ENCODE measurements around the gene KRT28. TPM values are rescaled to one million over a fixed set of nuclear protein-coding genes. Genes with fewer than 3 reads are reported as not detected.

KRT28 gene
- total and polyA plus RNA-seq, 4 donors = not detected

DNA sequence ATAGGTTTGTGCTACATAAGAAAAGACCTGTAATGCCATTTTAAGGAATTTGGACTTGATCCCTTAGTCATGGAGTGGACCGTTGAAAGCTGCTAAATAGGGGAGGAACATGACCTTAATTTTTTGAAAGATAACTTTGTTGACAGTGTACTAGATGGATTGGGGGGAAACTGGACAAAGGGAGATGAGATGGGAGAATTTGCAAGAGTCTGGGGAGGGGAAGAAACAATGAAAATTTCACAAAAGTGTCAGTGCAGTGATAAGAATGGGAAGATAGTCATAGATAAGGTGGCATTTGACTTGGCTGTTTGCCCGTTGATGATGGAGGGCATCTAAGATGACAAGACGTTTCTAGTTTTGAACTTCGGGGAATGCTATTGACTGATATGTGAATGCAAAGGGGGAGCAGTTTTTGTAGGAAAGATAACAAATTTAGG is 44.9 kb upstream of the KRT28 start:
- no peak for ATAC-seq (ENCODE audit: insufficient read depth, low FRiP score)
- Histone ChIP-seq H3K9me3 (ENCODE audit: control insufficient read depth in 4 of 4, insufficient read depth in 3 of 4, low read length in 3 of 4) (no peaks in the 10 kb centered on the region), H3K4me1 (ENCODE audit: control insufficient read depth in 5 of 5, insufficient read depth in 5 of 5, low read length in 5 of 5) (no peaks in the 10 kb centered on the region), H3K9ac (ENCODE audit: insufficient read depth in 1 of 2, low read length in 2 of 2) (no peak overlapping the region), H3K4me3 (no peak overlapping the region), H3K27me3 (ENCODE audit: control insufficient read depth in 3 of 3, insufficient read depth in 3 of 3, low read length in 2 of 3) (peaks cover 0 to 3% (median 0%) of the 10 kb centered on the region in 3 donors), H3K27ac (ENCODE audit: low read depth in 1 of 2, low read length in 1 of 2) (no peak overlapping the region), H3K36me3 (ENCODE audit: control insufficient read depth in 4 of 4, insufficient read depth in 4 of 4, low read length in 4 of 4) (no peaks in the 10 kb centered on the region)
- TF ChIP-seq, protein P1, sequence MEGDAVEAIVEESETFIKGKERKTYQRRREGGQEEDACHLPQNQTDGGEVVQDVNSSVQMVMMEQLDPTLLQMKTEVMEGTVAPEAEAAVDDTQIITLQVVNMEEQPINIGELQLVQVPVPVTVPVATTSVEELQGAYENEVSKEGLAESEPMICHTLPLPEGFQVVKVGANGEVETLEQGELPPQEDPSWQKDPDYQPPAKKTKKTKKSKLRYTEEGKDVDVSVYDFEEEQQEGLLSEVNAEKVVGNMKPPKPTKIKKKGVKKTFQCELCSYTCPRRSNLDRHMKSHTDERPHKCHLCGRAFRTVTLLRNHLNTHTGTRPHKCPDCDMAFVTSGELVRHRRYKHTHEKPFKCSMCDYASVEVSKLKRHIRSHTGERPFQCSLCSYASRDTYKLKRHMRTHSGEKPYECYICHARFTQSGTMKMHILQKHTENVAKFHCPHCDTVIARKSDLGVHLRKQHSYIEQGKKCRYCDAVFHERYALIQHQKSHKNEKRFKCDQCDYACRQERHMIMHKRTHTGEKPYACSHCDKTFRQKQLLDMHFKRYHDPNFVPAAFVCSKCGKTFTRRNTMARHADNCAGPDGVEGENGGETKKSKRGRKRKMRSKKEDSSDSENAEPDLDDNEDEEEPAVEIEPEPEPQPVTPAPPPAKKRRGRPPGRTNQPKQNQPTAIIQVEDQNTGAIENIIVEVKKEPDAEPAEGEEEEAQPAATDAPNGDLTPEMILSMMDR (IDR thresholded peaks at IDR 0.05; ENCODE audit: control extremely low read depth, extremely low read depth) = no peak
- 77 to 80% methylated on average over 4 of the region's 4 CpGs for WGBS, 2 donors
- DNase-seq = no peak

- Histone ChIP-seq H3K4me3 (no peak overlapping the region), H3K9ac (ENCODE audit: insufficient read depth in 1 of 2, low read length in 2 of 2) (no peak overlapping the region), H3K4me1 (ENCODE audit: control insufficient read depth in 5 of 5, insufficient read depth in 5 of 5, low read length in 5 of 5) (no peaks in the 10 kb centered on the region), H3K9me3 (ENCODE audit: control insufficient read depth in 4 of 4, insufficient read depth in 3 of 4, low read length in 3 of 4) (no peaks in the 10 kb centered on the region), H3K27ac (ENCODE audit: low read depth in 1 of 2, low read length in 1 of 2) (no peak overlapping the region), H3K27me3 (ENCODE audit: control insufficient read depth in 3 of 3, insufficient read depth in 3 of 3, low read length in 2 of 3) (no peaks in the 10 kb centered on the region), H3K36me3 (ENCODE audit: control insufficient read depth in 4 of 4, insufficient read depth in 4 of 4, low read length in 4 of 4) (no peaks in the 10 kb centered on the region)
- no peak for DNase-seq
- TF ChIP-seq, protein P1 (IDR thresholded peaks at IDR 0.05; ENCODE audit: control extremely low read depth, extremely low read depth) = no peak
- no peak for ATAC-seq (ENCODE audit: insufficient read depth, low FRiP score)
- 53 to 78% methylated on average over 3 of the region's 3 CpGs for WGBS, 2 donors
These were observed 43.5 kb upstream of the KRT28 start for GRCh38 chr17:40843242-40843641.

GRCh38 chr17:40841246-40841645 is 41.5 kb upstream of the KRT28 start:
- no peak overlapping the region for H3K27ac ChIP-seq (ENCODE audit: low read depth in 1 of 2, low read length in 1 of 2)
- DNase-seq (no peak), ATAC-seq (ENCODE audit: insufficient read depth, low FRiP score) (no peak)
- 83 to 86% methylated on average over 3 of the region's 3 CpGs for whole genome bisulfite sequencing, 2 donors
- H3K36me3 ChIP-seq (ENCODE audit: control insufficient read depth in 4 of 4, insufficient read depth in 4 of 4, low read length in 4 of 4) = no peaks in the 10 kb centered on the region
- H3K27me3 ChIP-seq (ENCODE audit: control insufficient read depth in 3 of 3, insufficient read depth in 3 of 3, low read length in 2 of 3) = no peaks in the 10 kb centered on the region
- no peaks in the 10 kb centered on the region for H3K9me3 ChIP-seq (ENCODE audit: control insufficient read depth in 4 of 4, insufficient read depth in 3 of 4, low read length in 3 of 4)
- no peak overlapping the region for H3K9ac ChIP-seq (ENCODE audit: insufficient read depth in 1 of 2, low read length in 2 of 2)
- H3K4me3 ChIP-seq = no peak overlapping the region
- TF ChIP-seq, protein P1 (IDR thresholded peaks at IDR 0.05; ENCODE audit: control extremely low read depth, extremely low read depth) = no peak
- H3K4me1 ChIP-seq (ENCODE audit: control insufficient read depth in 5 of 5, insufficient read depth in 5 of 5, low read length in 5 of 5) = no peaks in the 10 kb centered on the region

- ATAC-seq (ENCODE audit: insufficient read depth, low FRiP score) = no peak
- WGBS, 2 donors = 78 to 83% methylated on average over 3 of the region's 3 CpGs
- Histone ChIP-seq H3K4me1 (ENCODE audit: control insufficient read depth in 5 of 5, insufficient read depth in 5 of 5, low read length in 5 of 5) (no peaks in the 10 kb centered on the region), H3K27ac (ENCODE audit: low read depth in 1 of 2, low read length in 1 of 2) (no peak overlapping the region), H3K27me3 (ENCODE audit: control insufficient read depth in 3 of 3, insufficient read depth in 3 of 3, low read length in 2 of 3) (no peaks in the 10 kb centered on the region), H3K4me3 (no peak overlapping the region), H3K9me3 (ENCODE audit: control insufficient read depth in 4 of 4, insufficient read depth in 3 of 4, low read length in 3 of 4) (no peaks in the 10 kb centered on the region), H3K36me3 (ENCODE audit: control insufficient read depth in 4 of 4, insufficient read depth in 4 of 4, low read length in 4 of 4) (peaks cover 0 to 5% (median 3%) of the 10 kb centered on the region in 4 donors), H3K9ac (ENCODE audit: insufficient read depth in 1 of 2, low read length in 2 of 2) (no peak overlapping the region)
- no peak for DNase-seq
- TF ChIP-seq, protein P1 (IDR thresholded peaks at IDR 0.05; ENCODE audit: control extremely low read depth, extremely low read depth) = no peak
These were observed 39.4 kb upstream of the KRT28 start for GRCh38 chr17:40839194-40839593.

Measured in lung (tissue), 12 donors.